Transverse colon (tissue), 4 donors: ENCODE results near the gene CREM. TPM values are rescaled to one million over a fixed set of nuclear protein-coding genes. Genes with fewer than 3 reads are reported as not detected.

Source experiments
- DNase-seq: peaks from one replicate; pipeline ENCODE4 v3.0.0-alpha.2; 2019
- H3K27ac ChIP-seq, 4 donors: fragments of 200-600 bp; sonication (generic); 2 replicates each; pipeline ENCODE4 v1.5.1; 2016 to 2018; ENCODE audit warnings: inconsistent platforms in 4 of 4
- H3K27me3 ChIP-seq: fragments of 200-600 bp; sonication (generic); 2 replicates; pipeline ENCODE4 v1.5.1; 2017; ENCODE audit warnings: inconsistent platforms
- H3K36me3 ChIP-seq, 4 donors: fragments of 200-600 bp; sonication (generic); 2 replicates each; pipeline ENCODE4 v1.5.1; 2017 to 2019; ENCODE audit warnings: inconsistent platforms in 4 of 4
- H3K4me1 ChIP-seq, 4 donors: fragments of 200-600 bp; sonication (generic); 2 replicates each; pipeline ENCODE4 v1.5.1; 2017 to 2020; ENCODE audit warnings: inconsistent platforms in 4 of 4
- H3K4me3 ChIP-seq, 4 donors: fragments of 200-600 bp; sonication (generic); 1 replicate in 1 of 4; 2 replicates in 3 of 4; pipeline versions ENCODE4 v1.5.1 to v1.6.1; 2017 to 2019; ENCODE audit warnings: inconsistent platforms in 4 of 4
- H3K9me3 ChIP-seq, 2 donors: fragments of 200-600 bp; sonication (generic); 2 replicates each; pipeline ENCODE4 v1.5.1; 2017 to 2019; ENCODE audit warnings: inconsistent platforms in 2 of 2
- CTCF ChIP-seq, 5 experiments: fragments of 200-600 bp in 3 of 5; fragments of 450-650 bp in 2 of 5; sonication (generic) in 3 of 5; IDR thresholded peaks; 1 replicate in 2 of 5; 2 replicates in 3 of 5; pipeline ENCODE4 v1.5.1; 2016 to 2017; ENCODE audit warnings: antibody characterized with exemption in 5 of 5, inconsistent platforms in 3 of 5, mild to moderate bottlenecking in 2 of 5, moderate library complexity in 1 of 5
- EP300 ChIP-seq: sonication (generic); formaldehyde crosslinking; IDR thresholded peaks from one replicate; pipeline ENCODE4 v1.6.1; 2017; ENCODE audit warnings: antibody characterized with exemption, low read depth
- POLR2A ChIP-seq: fragments of 450-650 bp; IDR thresholded peaks from one replicate; pipeline ENCODE4 v1.6.1; 2016; ENCODE audit warnings: antibody characterized with exemption, mild to moderate bottlenecking, moderate library complexity
- POLR2AphosphoS5 ChIP-seq, 3 donors: sonication (generic); formaldehyde crosslinking; IDR thresholded peaks; one replicate each; pipeline ENCODE4 v1.6.1; 2016; ENCODE audit warnings: antibody characterized with exemption in 3 of 3
- WGBS, 2 donors: methylation state at CpG; one replicate each; pipeline ENCODE4 v1.1.5; 2018; ENCODE audit warnings: low coverage in 1 of 2; 5-methylcytosine and 5-hydroxymethylcytosine counted together
- in situ Hi-C, 4 donors: fragments of 200-750 bp; cut with MboI; loops; one replicate each; pipeline versions ENCODE4 v1.15.0 to v1.15.1; 2017; ENCODE audit warnings: low sequenced_read_pairs in 3 of 4, low pct_ligation_motif_present in 1 of 4, low pct_unique_long_range_greater_than_20kb in 1 of 4
- intact Hi-C: fragments of 100-400 bp; cut with DNase I; formaldehyde crosslinking; loops from one replicate; pipeline ENCODE4 v1.15.1; 2023; ENCODE audit warnings: low total_unique reads
- total RNA-seq, 4 donors: library from RNA; depleted of rRNA; stranded (reverse); fragments of >200 nt; gene quantifications; one replicate each; pipeline ENCODE4 v1.1.0, GENCODE V29; 2016

The CREM gene
- total RNA-seq, 4 donors from 2014 or later: 2.8 to 99.9 (median 21.1) TPM

- H3K27me3 ChIP-seq: peaks cover 18% of the 10 kb centered on the region
- intact Hi-C loops: no loop called here
- no peak overlapping the region for H3K27ac ChIP-seq
- no peaks in the 10 kb centered on the region for H3K9me3 ChIP-seq
- H3K36me3 ChIP-seq: no peaks in the 10 kb centered on the region
- H3K4me1 ChIP-seq: no peaks in the 10 kb centered on the region
- no peak for TF ChIP-seq POLR2AphosphoS5 (IDR thresholded peaks at IDR 0.05)
- no peak for TF ChIP-seq EP300
- TF ChIP-seq POLR2A: no peak
- no peak for TF ChIP-seq CTCF (IDR thresholded peaks at IDR 0.05)
- in situ Hi-C loops: no loop called here
- no peak for DNase-seq
- 60 to 89% methylated on average over 1 to 2 of the region's 2 CpGs for WGBS, 2 donors
- H3K4me3 ChIP-seq: no peak overlapping the region
Measured at GRCh38 chr10:35096312-35096711, 30.3 kb upstream of the CREM start.

- no peaks in the 10 kb centered on the region for H3K36me3 ChIP-seq
- 56 to 67% methylated on average over 1 of the region's 1 CpG for WGBS, 2 donors
- intact Hi-C loops (no loop called here), in situ Hi-C loops (no loop called here)
- H3K27ac ChIP-seq: no peak overlapping the region
- no peaks in the 10 kb centered on the region for H3K9me3 ChIP-seq
- no peak for TF ChIP-seq CTCF (IDR thresholded peaks at IDR 0.05)
- no peak for DNase-seq
- no peak overlapping the region for H3K4me3 ChIP-seq
- H3K27me3 ChIP-seq: peaks cover 18% of the 10 kb centered on the region
- H3K4me1 ChIP-seq: no peaks in the 10 kb centered on the region
Measured at GRCh38 chr10:35097510-35097909, 29.1 kb upstream of the CREM start.

GRCh38 chr10:35103882-35104281, 22.8 kb upstream of the CREM start:
- Histone ChIP-seq H3K4me3 (no peak overlapping the region), H3K36me3 (no peaks in the 10 kb centered on the region), H3K9me3 (no peaks in the 10 kb centered on the region), H3K4me1 (no peaks in the 10 kb centered on the region), H3K27ac (no peak overlapping the region), H3K27me3 (no peaks in the 10 kb centered on the region)
- DNase-seq: no peak
- intact Hi-C loops: no loop called here
- WGBS, 2 donors: 57 to 68% methylated on average over 6 to 7 of the region's 7 CpGs
- in situ Hi-C loops: loop anchor here in 1 of 4 donors (25.0 kb wide), 1 partner anchor 458 kb away; no protein-coding TSS in a partner anchor
- TF ChIP-seq EP300 (no peak), POLR2A (no peak), CTCF (IDR thresholded peaks at IDR 0.05) (no peak), POLR2AphosphoS5 (IDR thresholded peaks at IDR 0.05) (no peak)

GRCh38 chr10:35112571-35112970, 14.1 kb upstream of the CREM start:
- DNase-seq: no peak
- Histone ChIP-seq H3K4me3 (no peak overlapping the region), H3K9me3 (no peaks in the 10 kb centered on the region), H3K27ac (no peak overlapping the region), H3K27me3 (no peaks in the 10 kb centered on the region), H3K36me3 (no peaks in the 10 kb centered on the region), H3K4me1 (no peaks in the 10 kb centered on the region)
- TF ChIP-seq POLR2A (no peak), EP300 (no peak), POLR2AphosphoS5 (IDR thresholded peaks at IDR 0.05) (no peak), CTCF (IDR thresholded peaks at IDR 0.05) (no peak)
- intact Hi-C loops: no loop called here
- in situ Hi-C loops: loop anchor here in 1 of 4 donors (25.0 kb wide), 1 partner anchor 450 kb away; no protein-coding TSS in a partner anchor
- WGBS, 2 donors: 70 to 73% methylated on average over 4 of the region's 4 CpGs
